Measurements from ENCODE around the gene MON2. TPM values are rescaled to one million over a fixed set of nuclear protein-coding genes. Genes with fewer than 3 reads are reported as not detected.

MON2 gene
- total and polyA plus RNA-seq, 2 of the 13 experiments (the other 11 are each of a cell fraction or from before 2014, with no cell fraction given) = 10.5 to 24.8 TPM

DNA sequence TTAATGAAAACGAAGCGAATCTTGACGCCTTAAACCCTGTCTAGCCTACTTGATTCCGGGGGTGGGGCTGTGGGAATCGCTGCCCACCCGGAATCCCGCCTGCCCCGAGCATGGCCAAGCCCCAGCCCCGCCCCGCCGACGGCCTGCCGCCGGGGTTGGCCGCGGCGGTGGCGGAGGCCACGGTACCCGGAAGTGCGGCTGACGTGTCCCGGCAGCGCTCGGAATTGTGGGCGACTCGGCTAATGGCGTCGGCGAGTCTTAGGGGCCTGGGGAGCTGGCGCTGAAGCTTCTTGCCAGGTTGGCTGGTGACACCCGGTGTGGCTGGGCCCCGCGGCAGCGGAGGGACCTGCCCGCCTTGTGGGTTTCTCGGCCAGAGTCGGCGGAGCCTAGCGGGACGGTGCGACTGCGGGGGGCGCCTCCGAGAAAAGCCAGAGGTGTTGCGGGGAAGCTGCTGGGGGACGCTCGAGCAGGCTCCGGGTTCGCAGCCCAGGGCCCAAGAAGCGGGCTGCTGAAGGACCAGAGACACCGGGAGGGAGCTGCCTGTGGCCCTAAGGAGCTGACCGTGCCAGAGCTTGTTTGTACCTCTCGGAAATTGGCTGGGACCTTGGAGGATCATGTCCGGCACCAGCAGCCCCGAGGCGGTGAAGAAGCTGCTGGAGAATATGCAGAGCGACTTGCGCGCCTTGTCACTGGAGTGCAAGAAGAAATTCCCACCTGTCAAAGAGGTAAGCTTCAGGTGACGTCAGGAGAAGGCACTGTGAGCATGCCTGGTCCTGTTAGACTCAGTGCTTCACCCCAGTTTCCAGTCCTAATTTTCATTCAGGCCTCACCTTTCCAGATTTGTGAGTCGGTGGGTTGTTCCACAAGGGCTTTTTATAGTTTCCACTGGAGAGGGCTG lies at the start of gene MON2 (continued):
- TF ChIP-seq ZNF430 (CRISPR knock-in tag; IDR thresholded peaks at IDR 0.05) (0 out of 2 replicates have a peak, but pooled peaks have one; percentile 35), SOX13 (IDR thresholded peaks at IDR 0.05) (no peak), SOX13 (CRISPR knock-in tag; conservative IDR thresholded peaks at IDR 0.05 in 1 of 2, IDR thresholded peaks at IDR 0.05 in 1 of 2) (no peak), ISL2 (CRISPR knock-in tag; IDR thresholded peaks at IDR 0.05) (peak; percentile 52; the same call in 1 of the 2 replicates), ZNF260 (CRISPR knock-in tag; IDR thresholded peaks at IDR 0.05; ENCODE audit: borderline replicate concordance, low read depth) (no peak), CAMTA2 (CRISPR knock-in tag; IDR thresholded peaks at IDR 0.05; ENCODE audit: borderline replicate concordance) (no peak), ZFP36 (IDR thresholded peaks at IDR 0.05; ENCODE audit: borderline replicate concordance, low read depth, low read length, partially characterized antibody) (no peak), SUZ12 (IDR thresholded peaks at IDR 0.05; ENCODE audit: low read depth, low read length) (no peak), GLI4 (CRISPR knock-in tag; IDR thresholded peaks at IDR 0.05; ENCODE audit: borderline replicate concordance) (0 out of 2 replicates have a peak, but pooled peaks have one; percentile 63), ZNF431 (CRISPR knock-in tag; IDR thresholded peaks at IDR 0.05; ENCODE audit: borderline replicate concordance, low read depth) (no peak), ZNF354B (CRISPR knock-in tag; IDR thresholded peaks at IDR 0.05) (no peak), ZNF235 (CRISPR knock-in tag; IDR thresholded peaks at IDR 0.05; ENCODE audit: borderline replicate concordance) (0 out of 2 replicates have a peak, but pooled peaks have one; percentile 32), FOXC1 (CRISPR knock-in tag; IDR thresholded peaks at IDR 0.05; ENCODE audit: borderline replicate concordance) (no peak; the same call in 1 of the 2 replicates), BRF2 (CRISPR knock-in tag; IDR thresholded peaks at IDR 0.05) (0 out of 2 replicates have a peak, but pooled peaks have one; percentile 51), YY1 (IDR thresholded peaks at IDR 0.05; ENCODE audit: insufficient read depth, insufficient replicate concordance, low read depth, low read length) (peak; percentile 96), ZNF10 (CRISPR knock-in tag; IDR thresholded peaks at IDR 0.05; ENCODE audit: borderline replicate concordance, low read depth) (no peak), ZNF292 (CRISPR knock-in tag; IDR thresholded peaks at IDR 0.05; ENCODE audit: borderline replicate concordance, low read depth) (peak; percentile 85), ZSCAN9 (CRISPR knock-in tag; IDR thresholded peaks at IDR 0.05; ENCODE audit: borderline replicate concordance) (peak; percentile 32; the same call in 1 of the 2 replicates), KMT2B (CRISPR knock-in tag; IDR thresholded peaks at IDR 0.05) (peak; percentile 97)
- TF ChIP-seq, protein P1, sequence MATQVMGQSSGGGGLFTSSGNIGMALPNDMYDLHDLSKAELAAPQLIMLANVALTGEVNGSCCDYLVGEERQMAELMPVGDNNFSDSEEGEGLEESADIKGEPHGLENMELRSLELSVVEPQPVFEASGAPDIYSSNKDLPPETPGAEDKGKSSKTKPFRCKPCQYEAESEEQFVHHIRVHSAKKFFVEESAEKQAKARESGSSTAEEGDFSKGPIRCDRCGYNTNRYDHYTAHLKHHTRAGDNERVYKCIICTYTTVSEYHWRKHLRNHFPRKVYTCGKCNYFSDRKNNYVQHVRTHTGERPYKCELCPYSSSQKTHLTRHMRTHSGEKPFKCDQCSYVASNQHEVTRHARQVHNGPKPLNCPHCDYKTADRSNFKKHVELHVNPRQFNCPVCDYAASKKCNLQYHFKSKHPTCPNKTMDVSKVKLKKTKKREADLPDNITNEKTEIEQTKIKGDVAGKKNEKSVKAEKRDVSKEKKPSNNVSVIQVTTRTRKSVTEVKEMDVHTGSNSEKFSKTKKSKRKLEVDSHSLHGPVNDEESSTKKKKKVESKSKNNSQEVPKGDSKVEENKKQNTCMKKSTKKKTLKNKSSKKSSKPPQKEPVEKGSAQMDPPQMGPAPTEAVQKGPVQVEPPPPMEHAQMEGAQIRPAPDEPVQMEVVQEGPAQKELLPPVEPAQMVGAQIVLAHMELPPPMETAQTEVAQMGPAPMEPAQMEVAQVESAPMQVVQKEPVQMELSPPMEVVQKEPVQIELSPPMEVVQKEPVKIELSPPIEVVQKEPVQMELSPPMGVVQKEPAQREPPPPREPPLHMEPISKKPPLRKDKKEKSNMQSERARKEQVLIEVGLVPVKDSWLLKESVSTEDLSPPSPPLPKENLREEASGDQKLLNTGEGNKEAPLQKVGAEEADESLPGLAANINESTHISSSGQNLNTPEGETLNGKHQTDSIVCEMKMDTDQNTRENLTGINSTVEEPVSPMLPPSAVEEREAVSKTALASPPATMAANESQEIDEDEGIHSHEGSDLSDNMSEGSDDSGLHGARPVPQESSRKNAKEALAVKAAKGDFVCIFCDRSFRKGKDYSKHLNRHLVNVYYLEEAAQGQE (IDR thresholded peaks at IDR 0.05; ENCODE audit: borderline replicate concordance in 1 of 2, low read depth in 1 of 2, low read length in 2 of 2) = no peak; a peak in 1 of 4 replicates
- TF ChIP-seq, protein P2, sequence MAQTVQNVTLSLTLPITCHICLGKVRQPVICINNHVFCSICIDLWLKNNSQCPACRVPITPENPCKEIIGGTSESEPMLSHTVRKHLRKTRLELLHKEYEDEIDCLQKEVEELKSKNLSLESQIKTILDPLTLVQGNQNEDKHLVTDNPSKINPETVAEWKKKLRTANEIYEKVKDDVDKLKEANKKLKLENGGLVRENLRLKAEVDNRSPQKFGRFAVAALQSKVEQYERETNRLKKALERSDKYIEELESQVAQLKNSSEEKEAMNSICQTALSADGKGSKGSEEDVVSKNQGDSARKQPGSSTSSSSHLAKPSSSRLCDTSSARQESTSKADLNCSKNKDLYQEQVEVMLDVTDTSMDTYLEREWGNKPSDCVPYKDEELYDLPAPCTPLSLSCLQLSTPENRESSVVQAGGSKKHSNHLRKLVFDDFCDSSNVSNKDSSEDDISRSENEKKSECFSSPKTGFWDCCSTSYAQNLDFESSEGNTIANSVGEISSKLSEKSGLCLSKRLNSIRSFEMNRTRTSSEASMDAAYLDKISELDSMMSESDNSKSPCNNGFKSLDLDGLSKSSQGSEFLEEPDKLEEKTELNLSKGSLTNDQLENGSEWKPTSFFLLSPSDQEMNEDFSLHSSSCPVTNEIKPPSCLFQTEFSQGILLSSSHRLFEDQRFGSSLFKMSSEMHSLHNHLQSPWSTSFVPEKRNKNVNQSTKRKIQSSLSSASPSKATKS (CRISPR knock-in tag; IDR thresholded peaks at IDR 0.05) = no peak
